Mucosa of descending colon (tissue), 3 donors: ENCODE measurements around the gene SBK1. TPM values are rescaled to one million over a fixed set of nuclear protein-coding genes. Genes with fewer than 3 reads are reported as not detected.

Experiments
- ATAC-seq: fragments of 200-7000 bp; cut with Tn5 transposase; one replicate; pipeline ENCODE4 v1.9.1; 2020; ENCODE audit warnings: mild to moderate bottlenecking, moderate library complexity
- DNase-seq, 3 donors: peaks; one replicate each; pipeline ENCODE4 v3.0.0-alpha.2; 2020
- H3K36me3 ChIP-seq: fragments of 200-600 bp; one replicate; pipeline ENCODE4 v1.8.0; 2021; ENCODE audit warnings: low read depth, mild to moderate bottlenecking
- H3K4me1 ChIP-seq: fragments of 200-600 bp; one replicate; pipeline ENCODE4 v1.8.0; 2021; ENCODE audit warnings: low read depth, mild to moderate bottlenecking
- H3K4me3 ChIP-seq: fragments of 200-600 bp; one replicate; pipeline ENCODE4 v1.8.0; 2021; ENCODE audit warnings: mild to moderate bottlenecking
- H3K9me3 ChIP-seq: fragments of 200-600 bp; one replicate; pipeline ENCODE4 v1.8.0; 2021; ENCODE audit warnings: mild to moderate bottlenecking
- CTCF ChIP-seq: fragments of 200-600 bp; IDR thresholded peaks from one replicate; pipeline ENCODE4 v1.8.0; 2022; ENCODE audit warnings: antibody characterized with exemption, mild to moderate bottlenecking
- intact Hi-C, 2 donors: fragments of 100-400 bp; cut with DNase I in 1 of 2; cut with micrococcal nuclease in 1 of 2; formaldehyde crosslinking; loops; one replicate each; pipeline versions ENCODE4 v1.11.0 to v1.11.1; 2022; cut with DNase I, micrococcal nuclease
- total RNA-seq, 3 donors: library from RNA; stranded (reverse); fragmentation: NEBNext Ultra II Directional in 2 of 3; extraction: Animal tissue kit (Norgen Biotek cat#: 25700) in 2 of 3; gene quantifications; one replicate each; pipeline versions ENCODE4 v1.2.1 to v1.2.4, GENCODE V29; 2021 to 2023
- donor health status: DM: no; HTN: no; CAD: no; lungs with moderate emphysema.
- donor health status: DM: no; HTN: no; CAD: no.
- donor health status: DM: no; HTN: yes; CAD: no.

The SBK1 gene
- total RNA-seq, 3 donors from 2014 or later, result 0.28 to 1.8 (median 0.52) TPM

DNA sequence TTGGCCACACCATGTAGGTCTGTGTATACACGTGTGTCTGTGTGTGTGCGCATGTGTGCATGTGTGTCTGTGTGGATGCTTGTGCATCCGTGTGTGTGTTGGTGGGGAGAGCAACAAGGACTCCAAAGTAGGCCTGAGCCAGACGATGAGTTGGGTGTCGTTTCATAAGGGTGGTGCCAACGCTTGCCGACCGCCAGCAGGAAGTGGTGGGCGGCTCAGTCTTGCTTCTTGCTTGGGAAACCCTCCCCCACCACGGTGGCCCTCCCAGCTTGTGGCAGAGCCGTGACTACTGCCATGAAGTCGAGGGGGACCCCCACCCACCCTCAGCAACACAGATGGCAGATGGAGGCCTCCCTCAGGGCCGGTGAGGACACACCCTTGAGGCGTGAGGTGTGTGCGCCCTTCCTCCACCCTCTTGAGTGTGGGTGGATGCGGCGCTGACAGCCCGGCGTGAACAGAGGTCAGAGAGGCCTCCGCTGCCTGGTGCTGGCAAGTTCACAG is 17.5 kb downstream of the SBK1 start:
- intact Hi-C loops, result no loop called here
- TF ChIP-seq CTCF, result no peak
- peak; percentile 78 for ATAC-seq
- Histone ChIP-seq H3K9me3 (no peaks in the 10 kb centered on the region), H3K4me1 (no peaks in the 10 kb centered on the region), H3K36me3 (no peaks in the 10 kb centered on the region), H3K4me3 (no peak overlapping the region)
- DNase-seq, result peak; percentile 18 to 83 (median 41)

- DNase-seq, result no peak
- no peak overlapping the region for H3K4me3 ChIP-seq
- no peaks in the 10 kb centered on the region for H3K9me3 ChIP-seq
- intact Hi-C loops, result no loop called here
- no peaks in the 10 kb centered on the region for H3K4me1 ChIP-seq
- ATAC-seq, result no peak
- H3K36me3 ChIP-seq, result no peaks in the 10 kb centered on the region
- TF ChIP-seq CTCF, result no peak
Observed at GRCh38 chr16:28310796-28311195, 18.5 kb downstream of the SBK1 start.

- no peak for TF ChIP-seq CTCF
- no peaks in the 10 kb centered on the region for H3K36me3 ChIP-seq
- intact Hi-C loops, result no loop called here
- H3K4me3 ChIP-seq, result no peak overlapping the region
- DNase-seq (no peak), ATAC-seq (no peak)
- H3K4me1 ChIP-seq, result no peaks in the 10 kb centered on the region
- H3K9me3 ChIP-seq, result no peaks in the 10 kb centered on the region
Observed at GRCh38 chr16:28311413-28311812, 19.1 kb downstream of the SBK1 start.

DNA sequence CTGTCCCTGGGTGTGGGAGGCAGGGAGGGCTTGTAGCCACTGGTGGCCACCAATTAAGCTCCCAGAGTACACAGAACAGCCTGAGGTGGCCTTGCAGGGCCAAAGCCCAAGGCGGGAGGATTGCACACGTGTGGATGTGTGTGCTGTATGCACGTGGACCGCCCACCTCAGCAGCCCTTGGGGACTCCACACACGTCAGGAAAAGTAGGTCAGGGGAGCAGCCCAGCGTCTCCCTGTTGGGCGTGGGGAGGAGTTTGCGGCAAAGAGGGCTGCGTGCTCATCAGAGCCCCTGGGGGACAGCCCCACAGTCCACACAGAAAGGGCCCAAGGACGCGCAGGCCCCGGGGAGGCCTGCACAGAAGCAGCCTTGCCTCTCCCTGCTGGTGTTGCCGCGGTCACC is 19.6 kb downstream of the SBK1 start:
- Histone ChIP-seq H3K4me3 (no peak overlapping the region), H3K36me3 (no peaks in the 10 kb centered on the region), H3K9me3 (no peaks in the 10 kb centered on the region), H3K4me1 (no peaks in the 10 kb centered on the region)
- intact Hi-C loops, result no loop called here
- TF ChIP-seq CTCF, result no peak
- DNase-seq (no peak), ATAC-seq (no peak)

DNA sequence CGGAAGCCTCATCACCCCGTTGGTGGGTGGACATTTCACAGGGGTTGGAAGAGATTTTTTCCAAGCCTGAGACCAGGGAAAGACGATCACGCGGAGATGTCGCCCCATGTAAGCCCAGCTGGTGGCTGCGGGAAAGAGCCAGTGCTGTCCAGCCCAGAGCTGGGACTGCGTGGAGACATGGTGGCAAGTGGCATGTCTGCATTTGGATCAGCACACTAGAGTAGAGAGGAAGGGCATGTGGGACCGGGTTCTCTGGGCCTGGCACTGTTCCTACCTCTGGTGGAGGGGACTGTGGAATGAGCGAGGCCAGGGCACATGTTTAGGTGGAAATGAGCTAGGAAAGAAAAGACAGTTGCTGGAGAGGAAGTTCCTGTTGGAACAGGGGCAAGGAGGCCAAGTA is 20.0 kb downstream of the SBK1 start:
- Histone ChIP-seq H3K36me3 (no peaks in the 10 kb centered on the region), H3K9me3 (no peaks in the 10 kb centered on the region), H3K4me3 (no peak overlapping the region), H3K4me1 (no peaks in the 10 kb centered on the region)
- no peak for TF ChIP-seq CTCF
- intact Hi-C loops, result no loop called here
- no peak for ATAC-seq
- no peak for DNase-seq

- DNase-seq (no peak), ATAC-seq (no peak)
- TF ChIP-seq CTCF, result no peak
- Histone ChIP-seq H3K4me1 (no peaks in the 10 kb centered on the region), H3K4me3 (no peak overlapping the region), H3K9me3 (no peaks in the 10 kb centered on the region), H3K36me3 (no peaks in the 10 kb centered on the region)
- intact Hi-C loops, result no loop called here
Observed at GRCh38 chr16:28313587-28313986, 21.3 kb downstream of the SBK1 start.
